Ishikawa (cell line): ENCODE measurements around the gene KMT2E.

Source experiments
- EGR1 ChIP-seq: IDR thresholded peaks from 2 replicates; pipeline ENCODE4 v1.6.1; 2012
- FOXM1 ChIP-seq: IDR thresholded peaks from 2 replicates; pipeline ENCODE4 v1.6.1; 2012; ENCODE audit warnings: low read depth, borderline replicate concordance
- MAX ChIP-seq: IDR thresholded peaks from 2 replicates; pipeline ENCODE4 v1.6.1; 2012

GRCh38 chr7:105003872-105004510 lies 10.0 kb upstream of the KMT2E start:
- TF ChIP-seq EGR1 (no peak), MAX (no peak), FOXM1 (no peak)
